ENCODE data around the gene EXOC1L.
"Not testable (repeated sequence)": the region's sequence is repeated elsewhere in the genome, so short reads cannot be mapped to it uniquely, and the experiment has no call there.

EXOC1L gene

GRCh38 chr4:55838952-55839351 is 19.4 kb downstream of the EXOC1L start:
- no peak for DNase-seq (ENCODE audit: low read depth)

GRCh38 chr4:55840956-55841355 is 21.4 kb downstream of the EXOC1L start:
- DNase-seq (ENCODE audit: low read depth): no peak

GRCh38 chr4:55841373-55842239 is 22.0 kb downstream of the EXOC1L start:
- DNase-seq (ENCODE audit: low read depth): not testable (repeated sequence)

GRCh38 chr4:55842312-55842711 is 22.7 kb downstream of the EXOC1L start:
- not testable (repeated sequence) for DNase-seq (ENCODE audit: low read depth)

GRCh38 chr4:55849724-55850123 is 30.1 kb downstream of the EXOC1L start:
- DNase-seq (ENCODE audit: low read depth): no peak

GRCh38 chr4:55851885-55852284 is 32.3 kb downstream of the EXOC1L start:
- DNase-seq (ENCODE audit: low read depth): no peak

GRCh38 chr4:55853484-55854046 is 34.0 kb downstream of the EXOC1L start, which contains the start of gene EXOC1:
TSS of gene EXOC1 (plus strand) at chr4:55853648. CDS start at chr4:55858324, 4,676 bp downstream.
- DNase-seq (ENCODE audit: low read depth): peak; percentile 95

- no peak for DNase-seq (ENCODE audit: low read depth)
Measured at GRCh38 chr4:55854129-55854528, 34.5 kb downstream of the EXOC1L start.

- no peak for DNase-seq (ENCODE audit: low read depth)
Measured at GRCh38 chr4:55857586-55857985, 38.0 kb downstream of the EXOC1L start.

GRCh38 chr4:55859711-55860110 is 40.1 kb downstream of the EXOC1L start:
- DNase-seq (ENCODE audit: low read depth): no peak

- no peak for DNase-seq (ENCODE audit: low read depth)
Measured at GRCh38 chr4:55864577-55865223, 45.1 kb downstream of the EXOC1L start.

GRCh38 chr4:55865228-55865806 is 45.7 kb downstream of the EXOC1L start:
- no peak for DNase-seq (ENCODE audit: low read depth)

- no peak for DNase-seq (ENCODE audit: low read depth)
Measured at GRCh38 chr4:55866290-55866907, 46.8 kb downstream of the EXOC1L start.

- no peak for DNase-seq (ENCODE audit: low read depth)
Measured at GRCh38 chr4:55866973-55867574, 47.5 kb downstream of the EXOC1L start.

- no peak for DNase-seq (ENCODE audit: low read depth)
Measured at GRCh38 chr4:55868581-55869090, 49.0 kb downstream of the EXOC1L start.

- DNase-seq (ENCODE audit: low read depth): no peak
Measured at GRCh38 chr4:55871299-55871800, 51.8 kb downstream of the EXOC1L start.

- no peak for DNase-seq (ENCODE audit: low read depth)
Measured at GRCh38 chr4:55874831-55875230, 55.2 kb downstream of the EXOC1L start.

GRCh38 chr4:55876387-55876786 is 56.8 kb downstream of the EXOC1L start:
- DNase-seq (ENCODE audit: low read depth): no peak

- no peak for DNase-seq (ENCODE audit: low read depth)
Measured at GRCh38 chr4:55879224-55879623, 59.6 kb downstream of the EXOC1L start.

GRCh38 chr4:55880652-55881280 is 61.2 kb downstream of the EXOC1L start:
- no peak for DNase-seq (ENCODE audit: low read depth)

All from stimulated activated CD8-positive, alpha-beta memory T cell treated with anti-CD3 and anti-CD28 coated beads, Interleukin-12 subunit alpha, Interleukin-12 subunit beta, amount 100 ng/mL, for 4 hours (primary cell).